CD4-positive, alpha-beta T cell treated with Interleukin-6 at 100 ng/mL for 8 hours (primary cell): ENCODE measurements around the gene GPR62.
"Not testable (repeated sequence)": the region's sequence is repeated elsewhere in the genome, so short reads cannot be mapped to it uniquely, and the experiment has no call there.

Experiments
- DNase-seq: peaks from one replicate; pipeline ENCODE4 v3.0.0-alpha.2; 2020; ENCODE audit warnings: mixed read lengths, low spot score

The GPR62 gene

GRCh38 chr3:51955175-51955892 lies at the start of gene GPR62:
Gene GPR62 (plus strand): TSS chr3:51955381. CDS start chr3:51955653, 272 bp downstream.
- no peak for DNase-seq

- DNase-seq, result no peak
Observed at GRCh38 chr3:51908026-51908425, 47.2 kb upstream of the GPR62 start.

- no peak for DNase-seq
Observed at GRCh38 chr3:51916418-51916817, 38.8 kb upstream of the GPR62 start.

- DNase-seq, result no peak
Observed at GRCh38 chr3:51921081-51921578, 34.1 kb upstream of the GPR62 start.

GRCh38 chr3:51927061-51927977 lies 27.9 kb upstream of the GPR62 start:
- no peak for DNase-seq

- no peak for DNase-seq
Observed at GRCh38 chr3:51928438-51928837, 26.7 kb upstream of the GPR62 start.

GRCh38 chr3:51928981-51929380 lies 26.2 kb upstream of the GPR62 start:
- DNase-seq, result not testable (repeated sequence)

- DNase-seq, result no peak
Observed at GRCh38 chr3:51929420-51930003, 25.7 kb upstream of the GPR62 start.

GRCh38 chr3:51930439-51930838 lies 24.7 kb upstream of the GPR62 start:
- no peak for DNase-seq

GRCh38 chr3:51931756-51932155 lies 23.4 kb upstream of the GPR62 start:
- no peak for DNase-seq

- DNase-seq, result no peak
Observed at GRCh38 chr3:51932471-51933370, 22.5 kb upstream of the GPR62 start.

GRCh38 chr3:51933471-51934138 lies 21.6 kb upstream of the GPR62 start:
- no peak for DNase-seq

GRCh38 chr3:51934139-51934850 lies 20.9 kb upstream of the GPR62 start:
- no peak for DNase-seq

GRCh38 chr3:51934991-51935885 lies 19.9 kb upstream of the GPR62 start:
- no peak for DNase-seq

GRCh38 chr3:51935886-51936755 lies 19.1 kb upstream of the GPR62 start:
- DNase-seq, result no peak

GRCh38 chr3:51937014-51937413 lies 18.2 kb upstream of the GPR62 start:
- DNase-seq, result no peak

GRCh38 chr3:51937611-51938450 lies 17.4 kb upstream of the GPR62 start:
- no peak for DNase-seq
